Gastroesophageal sphincter (tissue), 4 donors: ENCODE data around the gene CMIP. TPM values are rescaled to one million over a fixed set of nuclear protein-coding genes. Genes with fewer than 3 reads are reported as not detected.

Experiments
- ATAC-seq: fragments of 150-250 bp; one replicate; pipeline ENCODE4 v1.9.1; 2016; ENCODE audit warnings: mild to moderate bottlenecking, moderate library complexity
- H3K27ac ChIP-seq, 4 donors: fragments of 200-600 bp; sonication (generic) in 3 of 4; 1 replicate in 3 of 4; 2 replicates in 1 of 4; pipeline ENCODE4 v1.5.1; 2016 to 2019
- H3K27me3 ChIP-seq: fragments of 200-600 bp; sonication (generic); one replicate; pipeline ENCODE4 v1.5.1; 2019
- H3K36me3 ChIP-seq, 2 donors: fragments of 200-600 bp; sonication (generic); one replicate each; pipeline ENCODE4 v1.5.1; 2019; ENCODE audit warnings: control low read depth in 1 of 2
- H3K4me1 ChIP-seq, 3 donors: fragments of 200-600 bp; sonication (generic); 1 replicate in 2 of 3; 2 replicates in 1 of 3; pipeline ENCODE4 v1.5.1; 2016 to 2019; ENCODE audit warnings: control low read depth in 2 of 3
- H3K4me3 ChIP-seq, 2 donors: fragments of 200-600 bp; sonication (generic); one replicate each; pipeline ENCODE4 v1.5.1; 2019; ENCODE audit warnings: mild to moderate bottlenecking in 1 of 2, moderate library complexity in 1 of 2
- H3K9me3 ChIP-seq, 3 donors: fragments of 200-600 bp; sonication (generic); one replicate each; pipeline ENCODE4 v1.5.1; 2017 to 2019; ENCODE audit warnings: control low read depth in 2 of 3
- EP300 ChIP-seq: sonication (generic); formaldehyde crosslinking; IDR thresholded peaks from one replicate; pipeline ENCODE4 v1.6.1; 2017; ENCODE audit warnings: antibody characterized with exemption, mild to moderate bottlenecking
- POLR2A ChIP-seq, 2 donors: fragments of 450-650 bp; IDR thresholded peaks; one replicate each; pipeline ENCODE4 v1.6.1; 2017; ENCODE audit warnings: antibody characterized with exemption in 2 of 2, mild to moderate bottlenecking in 2 of 2, moderate library complexity in 1 of 2
- POLR2AphosphoS5 ChIP-seq: sonication (generic); formaldehyde crosslinking; IDR thresholded peaks from one replicate; pipeline ENCODE4 v1.6.1; 2017; ENCODE audit warnings: antibody characterized with exemption
- WGBS, 2 donors: methylation state at CpG; one replicate each; pipeline ENCODE4 v1.1.5; 2018; ENCODE audit warnings: low coverage in 1 of 2; 5-methylcytosine and 5-hydroxymethylcytosine counted together
- total RNA-seq, 4 donors: library from RNA; depleted of rRNA; stranded (reverse); fragments of >200 nt; gene quantifications; one replicate each; pipeline ENCODE4 v1.1.0, GENCODE V29; 2016
- TF ChIP-seq, protein P1 (sequence below), 4 experiments: fragments of 200-600 bp in 2 of 4; fragments of 450-650 bp in 2 of 4; sonication (generic) in 1 of 4; IDR thresholded peaks; one replicate each; pipeline ENCODE4 v1.5.1; 2017 to 2019; ENCODE audit warnings: antibody characterized with exemption in 4 of 4, mild to moderate bottlenecking in 2 of 4, moderate library complexity in 2 of 4

CMIP gene
- total RNA-seq, 4 donors from 2014 or later, result 13.4 to 24.0 (median 19.2) TPM

GRCh38 chr16:81539759-81540472, 95.3 kb downstream of the CMIP start:
- no peaks in the 10 kb centered on the region for H3K27me3 ChIP-seq
- no peak for ATAC-seq
- peaks cover 0 to 44% (median 16%) of the 10 kb centered on the region in 3 donors for H3K4me1 ChIP-seq
- H3K36me3 ChIP-seq, result no peaks in the 10 kb centered on the region
- WGBS, 2 donors, result 85 to 89% methylated on average over 10 to 12 of the region's 19 CpGs
- no peaks in the 10 kb centered on the region for H3K9me3 ChIP-seq
- TF ChIP-seq POLR2A (IDR thresholded peaks at IDR 0.05), result no peak
- TF ChIP-seq EP300, result no peak
- TF ChIP-seq, protein P1, sequence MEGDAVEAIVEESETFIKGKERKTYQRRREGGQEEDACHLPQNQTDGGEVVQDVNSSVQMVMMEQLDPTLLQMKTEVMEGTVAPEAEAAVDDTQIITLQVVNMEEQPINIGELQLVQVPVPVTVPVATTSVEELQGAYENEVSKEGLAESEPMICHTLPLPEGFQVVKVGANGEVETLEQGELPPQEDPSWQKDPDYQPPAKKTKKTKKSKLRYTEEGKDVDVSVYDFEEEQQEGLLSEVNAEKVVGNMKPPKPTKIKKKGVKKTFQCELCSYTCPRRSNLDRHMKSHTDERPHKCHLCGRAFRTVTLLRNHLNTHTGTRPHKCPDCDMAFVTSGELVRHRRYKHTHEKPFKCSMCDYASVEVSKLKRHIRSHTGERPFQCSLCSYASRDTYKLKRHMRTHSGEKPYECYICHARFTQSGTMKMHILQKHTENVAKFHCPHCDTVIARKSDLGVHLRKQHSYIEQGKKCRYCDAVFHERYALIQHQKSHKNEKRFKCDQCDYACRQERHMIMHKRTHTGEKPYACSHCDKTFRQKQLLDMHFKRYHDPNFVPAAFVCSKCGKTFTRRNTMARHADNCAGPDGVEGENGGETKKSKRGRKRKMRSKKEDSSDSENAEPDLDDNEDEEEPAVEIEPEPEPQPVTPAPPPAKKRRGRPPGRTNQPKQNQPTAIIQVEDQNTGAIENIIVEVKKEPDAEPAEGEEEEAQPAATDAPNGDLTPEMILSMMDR (IDR thresholded peaks at IDR 0.05), result no peak
- TF ChIP-seq POLR2AphosphoS5, result no peak
- no peak overlapping the region for H3K27ac ChIP-seq
- H3K4me3 ChIP-seq, result no peak overlapping the region

DNA sequence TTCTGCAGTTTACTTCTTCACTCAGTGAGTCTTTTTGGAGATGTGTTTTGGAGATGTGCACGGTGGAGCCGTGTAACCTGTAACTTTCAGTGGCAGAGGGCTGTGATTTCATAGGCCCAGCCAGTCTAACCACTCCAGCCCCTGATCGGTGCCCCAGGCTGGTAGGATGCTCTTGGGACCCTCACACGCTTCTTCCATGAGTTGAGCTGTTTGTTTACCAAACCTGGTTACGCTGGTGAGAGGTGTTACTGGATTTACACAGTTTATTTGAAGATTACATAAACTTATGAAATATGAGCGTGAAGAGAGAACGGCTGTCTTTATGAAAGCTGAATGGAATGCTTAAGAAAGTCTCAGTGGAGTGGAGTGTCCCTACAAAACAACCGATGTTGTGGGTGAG, 96.7 kb downstream of the CMIP start:
- peaks cover 0 to 48% (median 16%) of the 10 kb centered on the region in 3 donors for H3K4me1 ChIP-seq
- no peak overlapping the region for H3K4me3 ChIP-seq
- TF ChIP-seq EP300, result no peak
- no peak for TF ChIP-seq POLR2AphosphoS5
- TF ChIP-seq, protein P1 (IDR thresholded peaks at IDR 0.05), result no peak
- no peaks in the 10 kb centered on the region for H3K27me3 ChIP-seq
- ATAC-seq, result no peak
- H3K9me3 ChIP-seq, result no peaks in the 10 kb centered on the region
- H3K27ac ChIP-seq, result no peak overlapping the region
- H3K36me3 ChIP-seq, result no peaks in the 10 kb centered on the region
- 60 to 89% methylated on average over 2 to 5 of the region's 8 CpGs for WGBS, 2 donors

- no peak overlapping the region for H3K27ac ChIP-seq
- H3K4me1 ChIP-seq, result peaks cover 0 to 47% (median 16%) of the 10 kb centered on the region in 3 donors
- ATAC-seq, result peak; percentile 19
- no peaks in the 10 kb centered on the region for H3K27me3 ChIP-seq
- WGBS, 2 donors, result 84 to 85% methylated on average over 5 to 9 of the region's 22 CpGs
- no peaks in the 10 kb centered on the region for H3K36me3 ChIP-seq
- H3K9me3 ChIP-seq, result no peaks in the 10 kb centered on the region
- H3K4me3 ChIP-seq, result no peak overlapping the region
- TF ChIP-seq, protein P1 (IDR thresholded peaks at IDR 0.05), result no peak
- TF ChIP-seq EP300 (no peak), POLR2A (IDR thresholded peaks at IDR 0.05) (no peak), POLR2AphosphoS5 (no peak)
Observed at GRCh38 chr16:81542609-81543570, 98.3 kb downstream of the CMIP start.

DNA sequence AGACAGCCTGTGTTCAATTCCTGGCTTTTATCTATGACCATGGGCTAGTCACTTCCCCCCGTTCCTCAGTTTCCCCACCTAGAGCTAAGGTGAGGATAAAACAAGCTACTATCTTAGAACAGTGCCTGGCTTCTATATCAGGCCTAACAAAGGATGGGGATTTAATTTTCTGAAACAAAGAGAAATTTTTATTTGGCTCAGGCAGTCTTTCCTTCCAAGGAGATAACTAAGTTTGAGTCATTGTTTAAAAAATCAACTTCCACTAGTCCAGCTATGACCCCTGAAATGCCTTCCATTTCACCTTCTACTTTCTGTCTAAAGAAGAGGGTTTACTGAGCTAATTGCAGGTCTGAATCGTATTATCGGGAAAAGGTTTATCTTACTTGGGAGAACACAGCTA, 99.0 kb downstream of the CMIP start:
- H3K4me1 ChIP-seq, result peaks cover 0 to 40% (median 13%) of the 10 kb centered on the region in 3 donors
- H3K36me3 ChIP-seq, result no peaks in the 10 kb centered on the region
- 50 to 80% methylated on average over 1 to 2 of the region's 3 CpGs for WGBS, 2 donors
- ATAC-seq, result no peak
- H3K9me3 ChIP-seq, result no peaks in the 10 kb centered on the region
- H3K4me3 ChIP-seq, result no peak overlapping the region
- no peak overlapping the region for H3K27ac ChIP-seq
- TF ChIP-seq POLR2AphosphoS5, result no peak
- no peak for TF ChIP-seq POLR2A (IDR thresholded peaks at IDR 0.05)
- TF ChIP-seq EP300, result no peak
- TF ChIP-seq, protein P1 (IDR thresholded peaks at IDR 0.05), result no peak
- H3K27me3 ChIP-seq, result no peaks in the 10 kb centered on the region
